Effector memory CD4-positive, alpha-beta T cell (primary cell): Measurements from ENCODE around the gene MXRA7.

Experiments used
- DNase-seq, 3 donors: peaks; one replicate each; pipeline ENCODE4 v3.0.0-alpha.2; 2020
- H3K27ac ChIP-seq: 2 replicates; pipeline ENCODE4 v1.7.0; 2013; ENCODE audit warnings: mild to moderate bottlenecking, low read length, moderate library complexity; ENCODE audit not compliant: insufficient read depth, poor library complexity, severe bottlenecking
- H3K27me3 ChIP-seq: replicated peaks from 2 replicates; pipeline ENCODE4 v1.7.0; 2013; ENCODE audit warnings: mild to moderate bottlenecking, low read length; ENCODE audit not compliant: insufficient read depth, control insufficient read depth, poor library complexity, severe bottlenecking
- H3K36me3 ChIP-seq: 2 replicates; pipeline ENCODE4 v1.7.0; 2013; ENCODE audit warnings: mild to moderate bottlenecking, low read length, moderate library complexity; ENCODE audit not compliant: control insufficient read depth, insufficient read depth
- H3K4me1 ChIP-seq: 2 replicates; pipeline ENCODE4 v1.7.0; 2013; ENCODE audit warnings: low read length, mild to moderate bottlenecking; ENCODE audit not compliant: control insufficient read depth, insufficient read depth, poor library complexity, severe bottlenecking
- H3K4me3 ChIP-seq: 2 replicates; pipeline ENCODE4 v1.7.0; 2013; ENCODE audit warnings: low read length, low read depth, mild to moderate bottlenecking; ENCODE audit not compliant: insufficient read depth, poor library complexity, severe bottlenecking
- H3K9me3 ChIP-seq: 2 replicates; pipeline ENCODE4 v1.7.0; 2013; ENCODE audit warnings: mild to moderate bottlenecking, low read length, moderate library complexity; ENCODE audit not compliant: control insufficient read depth

MXRA7 gene

DNA sequence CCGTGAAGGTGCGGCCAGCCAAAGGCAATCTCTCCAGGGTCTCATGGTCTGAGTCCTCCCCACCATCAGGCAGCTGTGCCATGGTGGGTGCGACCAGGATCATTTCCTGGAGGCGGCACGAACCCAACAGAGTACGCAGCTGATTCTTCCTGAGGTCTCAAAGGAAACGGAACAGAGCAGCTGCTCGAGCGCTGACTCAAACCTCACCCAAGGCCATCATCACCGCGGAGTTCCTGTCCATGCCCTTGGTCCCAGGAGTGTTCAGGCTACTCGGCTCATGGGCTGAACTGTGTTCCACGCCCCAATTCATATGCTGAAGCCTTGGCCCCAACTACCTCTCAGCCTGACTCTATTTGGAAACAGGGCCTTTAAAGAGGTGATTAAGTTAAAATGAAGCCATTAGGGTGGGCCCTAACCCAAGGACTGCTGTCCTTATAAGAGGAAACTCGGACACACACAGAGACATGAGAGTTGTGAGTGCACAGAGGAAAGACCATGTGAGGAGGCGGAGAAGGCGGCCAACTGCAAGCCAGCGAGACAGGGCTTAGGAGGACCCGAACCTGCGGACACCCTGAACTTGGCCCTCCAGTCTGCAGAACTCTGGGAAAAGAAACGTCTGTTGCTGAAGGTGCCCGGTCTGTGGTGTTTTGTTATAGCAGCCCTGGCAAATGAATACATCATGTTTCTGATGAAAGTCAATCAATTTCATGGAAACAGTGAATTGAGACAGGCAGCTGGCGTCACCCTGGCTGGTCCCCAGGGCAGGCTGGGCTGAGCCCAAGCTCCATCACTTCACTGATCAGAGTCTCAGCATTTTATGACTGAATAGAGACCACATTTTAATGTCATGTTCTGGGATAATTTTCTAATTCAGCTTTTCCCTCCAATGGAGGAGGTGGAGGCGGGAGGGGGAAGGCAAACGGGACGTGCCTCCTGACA, 13.7 kb downstream of the MXRA7 start:
- H3K4me1 ChIP-seq = no peaks in the 10 kb centered on the region
- H3K27ac ChIP-seq = no peak overlapping the region
- H3K9me3 ChIP-seq = no peaks in the 10 kb centered on the region
- no peak overlapping the region for H3K4me3 ChIP-seq
- no peaks in the 10 kb centered on the region for H3K27me3 ChIP-seq
- no peak for DNase-seq
- H3K36me3 ChIP-seq = no peaks in the 10 kb centered on the region

DNA sequence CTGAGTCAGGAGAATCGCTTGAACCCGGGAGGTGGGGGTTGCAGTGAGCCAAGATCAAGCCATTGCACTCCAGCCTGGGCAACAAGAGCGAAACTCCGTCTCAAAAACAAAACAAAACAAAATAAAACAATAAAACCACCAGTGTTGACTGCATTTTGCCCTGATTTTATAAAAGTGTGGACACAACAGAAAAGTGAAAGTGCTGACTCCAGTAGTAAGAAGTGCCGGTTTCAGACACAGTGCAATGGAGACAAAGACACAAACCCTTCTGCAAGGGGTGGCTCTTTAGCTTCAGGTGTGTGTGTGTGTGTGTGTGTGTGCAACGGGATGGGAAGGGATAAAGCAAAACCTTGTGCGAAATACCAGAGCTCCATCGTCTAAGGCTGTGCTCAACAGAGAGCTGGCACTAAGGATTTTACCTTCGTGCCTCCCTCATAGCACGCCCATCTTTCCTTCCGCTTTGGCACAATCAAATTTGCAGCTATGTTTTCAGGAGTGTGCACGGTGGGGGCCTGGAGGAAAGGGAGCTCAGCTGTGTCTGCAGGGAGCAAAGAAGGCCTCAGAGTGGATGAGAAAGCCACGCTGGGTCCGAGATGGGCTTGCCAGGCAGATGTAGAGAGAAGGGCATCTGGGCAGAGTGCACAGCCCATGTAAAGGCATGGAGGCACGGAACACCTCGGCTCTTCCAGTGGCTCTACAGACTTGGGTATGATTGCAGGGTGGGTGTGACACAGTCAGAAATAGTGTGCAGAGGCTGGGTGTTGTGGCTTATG, 15.5 kb downstream of the MXRA7 start:
- Histone ChIP-seq H3K4me3 (no peak overlapping the region), H3K4me1 (no peaks in the 10 kb centered on the region), H3K36me3 (no peaks in the 10 kb centered on the region), H3K9me3 (no peaks in the 10 kb centered on the region), H3K27me3 (no peaks in the 10 kb centered on the region), H3K27ac (no peak overlapping the region)
- no peak for DNase-seq

DNA sequence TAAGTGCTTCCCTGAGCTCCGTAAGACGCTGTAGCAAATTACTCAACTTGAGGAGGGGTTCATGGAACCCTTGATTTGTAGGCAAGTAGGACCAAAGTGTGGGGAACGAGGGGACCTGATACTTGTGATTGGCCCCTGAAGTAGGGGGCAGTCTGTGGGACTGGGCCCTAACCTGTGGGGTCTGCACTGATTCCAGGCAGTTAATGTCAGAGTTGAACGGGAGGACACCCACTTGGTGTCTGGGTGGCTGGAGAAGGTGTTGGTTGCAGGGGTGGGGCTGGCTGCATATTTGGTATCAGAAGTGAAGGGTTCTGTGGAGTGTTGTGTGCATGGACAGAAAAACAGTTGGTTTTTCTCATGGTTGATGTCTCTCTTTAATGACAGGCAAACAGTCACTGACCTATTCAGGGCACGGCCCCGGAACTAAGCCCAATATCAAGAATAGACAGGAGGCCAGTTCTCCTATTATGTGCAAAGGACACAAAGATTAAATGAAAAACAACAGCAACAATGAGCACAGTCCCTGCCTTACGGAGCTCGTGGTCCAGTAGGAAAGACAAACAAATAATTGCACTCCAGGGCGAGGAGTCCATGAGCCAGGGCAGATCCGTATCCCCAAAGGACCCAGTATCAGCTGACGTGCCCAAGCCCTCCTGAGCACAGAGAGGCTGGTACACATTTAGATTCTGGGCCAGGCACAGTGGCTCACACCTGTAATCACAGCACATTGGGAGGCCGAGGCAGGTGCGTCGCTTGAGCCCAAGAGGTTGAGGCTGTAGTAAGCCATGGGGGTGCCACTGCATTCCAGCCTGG, 19.2 kb downstream of the MXRA7 start:
- Histone ChIP-seq H3K27ac (no peak overlapping the region), H3K36me3 (no peaks in the 10 kb centered on the region), H3K4me3 (no peak overlapping the region), H3K27me3 (no peaks in the 10 kb centered on the region), H3K9me3 (no peaks in the 10 kb centered on the region), H3K4me1 (no peaks in the 10 kb centered on the region)
- no peak for DNase-seq

DNA sequence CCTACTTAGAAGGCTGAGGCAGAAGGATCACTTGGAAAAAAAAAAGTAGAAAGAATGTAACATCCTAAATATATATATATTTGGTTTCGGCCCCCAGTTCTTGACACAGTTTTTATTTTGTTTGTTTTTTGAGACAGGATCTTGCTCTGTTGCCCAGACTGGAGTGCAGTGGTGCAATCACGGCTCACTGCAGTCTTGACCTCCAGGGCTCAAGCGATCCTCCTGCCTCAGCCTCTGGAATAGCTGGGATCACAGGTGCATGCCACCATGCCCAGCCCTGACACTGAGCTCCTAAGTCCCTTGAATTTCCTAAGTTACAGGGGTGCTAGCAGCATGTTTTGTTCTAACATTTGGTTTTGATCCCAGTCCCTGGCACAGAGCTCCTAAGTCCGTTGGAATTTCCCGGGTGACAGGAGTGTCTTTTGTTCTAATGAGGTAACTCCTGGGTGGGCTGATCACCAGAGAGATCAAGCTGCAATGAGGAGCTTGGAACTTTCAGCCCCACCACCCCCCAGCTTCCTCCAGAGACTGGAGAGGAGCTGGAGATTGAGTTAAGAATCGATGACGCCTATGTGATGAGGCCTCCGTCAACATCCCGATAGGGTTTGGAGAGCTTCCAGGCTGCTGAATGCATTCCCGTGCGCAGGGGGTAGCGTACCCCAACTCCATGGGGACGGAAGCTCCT, 20.0 kb downstream of the MXRA7 start:
- no peaks in the 10 kb centered on the region for H3K4me1 ChIP-seq
- H3K9me3 ChIP-seq = no peaks in the 10 kb centered on the region
- no peak overlapping the region for H3K27ac ChIP-seq
- no peak overlapping the region for H3K4me3 ChIP-seq
- no peaks in the 10 kb centered on the region for H3K36me3 ChIP-seq
- DNase-seq = no peak
- no peaks in the 10 kb centered on the region for H3K27me3 ChIP-seq

DNA sequence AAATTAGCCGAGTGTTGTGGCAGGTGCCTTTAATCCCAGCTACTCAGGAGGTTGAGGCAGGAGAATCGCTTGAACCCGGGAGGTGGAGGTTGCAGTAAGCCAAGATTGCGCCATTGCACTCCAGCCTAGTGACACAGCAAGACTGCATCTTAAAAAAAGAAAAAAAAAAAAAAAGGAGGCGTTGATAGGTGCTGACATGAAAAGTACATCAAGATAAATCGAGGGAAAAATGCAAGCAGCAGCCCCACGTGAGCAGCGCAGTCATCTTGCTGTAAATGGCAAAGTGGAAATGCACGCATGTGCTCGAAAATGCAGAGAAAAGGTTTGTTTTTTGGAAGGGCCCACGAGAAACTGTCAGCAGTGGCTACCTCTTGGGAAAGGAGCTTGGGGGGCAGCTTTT, 20.9 kb downstream of the MXRA7 start:
- H3K9me3 ChIP-seq = no peaks in the 10 kb centered on the region
- H3K4me1 ChIP-seq = no peaks in the 10 kb centered on the region
- H3K27ac ChIP-seq = no peak overlapping the region
- H3K36me3 ChIP-seq = no peaks in the 10 kb centered on the region
- no peaks in the 10 kb centered on the region for H3K27me3 ChIP-seq
- no peak for DNase-seq
- H3K4me3 ChIP-seq = no peak overlapping the region

DNA sequence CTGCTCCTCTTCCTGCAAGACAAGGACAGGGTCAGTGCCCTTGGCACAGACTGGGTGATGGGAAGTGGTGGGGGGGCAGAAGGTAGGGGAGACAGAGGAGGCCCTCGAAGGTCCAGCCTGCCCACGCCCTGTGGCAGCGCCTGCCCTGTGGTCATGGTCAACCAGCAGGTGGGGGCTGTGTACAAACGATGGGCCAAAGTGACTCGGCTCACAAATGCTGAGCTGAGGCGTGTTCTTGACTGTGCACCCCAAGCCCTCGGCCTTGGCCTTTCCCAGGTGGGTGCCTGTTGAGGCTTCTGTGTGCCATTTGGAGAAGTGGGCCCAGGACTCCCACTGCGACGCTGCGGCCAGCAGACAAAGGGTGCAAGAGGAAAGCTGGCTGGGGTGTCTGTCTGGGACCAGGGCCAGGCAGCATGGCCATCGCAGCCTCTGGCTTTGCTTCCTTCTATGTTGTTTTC, 22.6 kb downstream of the MXRA7 start:
- no peaks in the 10 kb centered on the region for H3K4me1 ChIP-seq
- no peak overlapping the region for H3K4me3 ChIP-seq
- DNase-seq = no peak
- H3K27me3 ChIP-seq = no peaks in the 10 kb centered on the region
- H3K36me3 ChIP-seq = no peaks in the 10 kb centered on the region
- no peak overlapping the region for H3K27ac ChIP-seq
- H3K9me3 ChIP-seq = no peaks in the 10 kb centered on the region

DNA sequence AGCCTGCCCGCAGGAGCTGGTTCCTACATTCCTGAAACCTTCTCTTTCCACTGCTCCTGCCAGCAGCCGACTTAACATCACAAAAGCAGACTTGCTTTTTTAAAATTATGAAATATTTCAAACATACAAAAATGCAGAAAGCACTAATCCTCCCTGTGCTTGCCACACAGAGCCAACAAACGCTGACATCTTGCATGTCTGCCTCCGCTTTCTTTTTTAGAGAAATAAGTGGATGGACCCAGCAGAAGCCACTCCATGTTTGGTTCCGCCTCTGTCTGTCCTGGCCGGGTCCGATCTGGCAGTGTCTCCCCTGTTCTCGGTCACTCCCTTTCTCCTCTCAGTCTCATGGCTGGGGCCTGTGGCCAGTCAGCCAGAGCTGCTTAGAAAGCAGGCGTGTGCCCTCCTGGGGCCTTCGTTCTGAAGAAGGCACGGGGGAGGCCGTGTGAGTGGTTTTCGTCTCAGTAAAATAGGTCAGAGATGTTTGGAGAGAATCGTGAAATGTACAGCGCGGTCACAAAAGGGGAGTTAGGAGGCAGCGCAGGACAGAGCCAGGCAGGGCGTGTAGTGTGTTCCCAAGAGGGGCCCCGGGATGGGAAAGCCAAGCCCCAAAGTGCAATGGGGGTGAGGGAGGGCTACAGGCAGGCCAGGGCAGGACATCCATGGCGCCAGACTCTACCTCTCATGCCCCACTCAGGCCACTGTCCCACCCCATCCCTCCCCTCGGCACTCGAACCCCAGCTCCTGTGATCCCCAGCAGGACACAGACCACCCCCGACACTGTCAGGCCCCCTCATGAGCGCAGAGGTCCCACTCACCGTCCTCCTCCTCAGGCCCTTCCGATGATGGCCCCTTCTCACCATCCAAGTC, 23.2 kb downstream of the MXRA7 start:
- no peak for DNase-seq
- Histone ChIP-seq H3K27ac (no peak overlapping the region), H3K27me3 (no peaks in the 10 kb centered on the region), H3K9me3 (no peaks in the 10 kb centered on the region), H3K4me1 (no peaks in the 10 kb centered on the region), H3K36me3 (no peaks in the 10 kb centered on the region), H3K4me3 (no peak overlapping the region)

DNA sequence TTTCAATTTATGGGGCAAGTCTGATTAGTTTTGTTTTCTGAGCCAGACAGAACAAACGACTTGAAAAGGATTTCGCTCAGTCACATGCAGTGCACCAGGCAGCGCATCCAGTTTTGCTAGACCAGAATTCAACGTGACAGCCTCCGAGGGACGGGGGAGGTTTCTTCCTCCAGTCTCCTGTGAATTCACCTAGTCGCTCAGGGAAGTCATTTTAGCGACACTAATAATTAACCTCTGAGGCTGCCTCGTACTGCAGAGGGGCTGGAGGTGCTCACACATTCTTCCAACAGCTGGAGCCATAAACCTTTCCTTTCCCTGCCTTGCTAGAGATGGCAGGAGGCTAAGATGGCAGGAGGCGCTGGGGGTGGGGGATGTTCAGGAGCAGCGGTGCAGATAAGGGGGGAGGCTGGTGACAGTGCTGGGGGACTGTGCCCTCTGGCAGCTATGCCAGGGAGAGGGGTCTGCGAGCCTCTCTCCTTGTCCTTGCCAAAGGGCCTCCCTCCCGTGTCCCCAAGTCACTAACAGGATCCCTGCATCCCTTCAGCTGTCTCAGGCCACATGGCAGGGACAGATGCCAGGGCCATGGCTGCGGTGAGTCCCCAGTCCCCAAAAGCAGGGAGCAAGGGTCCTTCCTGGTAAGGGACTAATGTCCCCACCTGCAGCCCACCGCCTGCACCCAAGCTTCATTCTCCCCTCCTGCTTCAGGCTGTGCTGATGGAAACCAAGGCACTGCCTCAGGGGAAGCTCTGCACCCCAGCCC, 24.0 kb downstream of the MXRA7 start:
- H3K27ac ChIP-seq = no peak overlapping the region
- no peaks in the 10 kb centered on the region for H3K9me3 ChIP-seq
- no peaks in the 10 kb centered on the region for H3K36me3 ChIP-seq
- H3K4me3 ChIP-seq = no peak overlapping the region
- DNase-seq = no peak
- peaks cover under 1% of the 10 kb centered on the region for H3K4me1 ChIP-seq
- no peaks in the 10 kb centered on the region for H3K27me3 ChIP-seq
